ENCODE data around the gene BABAM2. TPM values are rescaled to one million over a fixed set of nuclear protein-coding genes. Genes with fewer than 3 reads are reported as not detected.

The BABAM2 gene
- total RNA-seq, 1 donor, result 42.0 TPM

GRCh38 chr2:28318023-28318422 is 427.5 kb downstream of the BABAM2 start:
- Histone ChIP-seq H3K36me3 (ENCODE audit: insufficient read depth, low read length) (no peaks in the 10 kb centered on the region), H3K9me3 (ENCODE audit: low read depth, low read length) (no peaks in the 10 kb centered on the region), H3K4me3 (ENCODE audit: insufficient read depth, low read length) (no peak overlapping the region), H3K4me1 (ENCODE audit: insufficient read depth, low read length) (peaks cover 16% of the 10 kb centered on the region), H4K20me1 (ENCODE audit: insufficient read depth, low read length) (no peaks in the 10 kb centered on the region), H3K4me2 (ENCODE audit: insufficient read depth, low read length) (no peak overlapping the region), H3K79me2 (ENCODE audit: insufficient read depth, low read length) (no peaks in the 10 kb centered on the region), H3K27me3 (ENCODE audit: insufficient read depth, low read length) (no peaks in the 10 kb centered on the region), H2AFZ (ENCODE audit: low read length) (no peak overlapping the region), H3K27ac (ENCODE audit: low read depth, low read length) (no peak overlapping the region)
- no peak for TF ChIP-seq CTCF (IDR thresholded peaks at IDR 0.05; ENCODE audit: extremely low read depth, low read depth, low read length)
- no peak for DNase-seq (ENCODE audit: insufficient read length, low spot score, missing footprints)

- Histone ChIP-seq H3K9me3 (ENCODE audit: low read depth, low read length) (no peaks in the 10 kb centered on the region), H3K4me3 (ENCODE audit: insufficient read depth, low read length) (no peak overlapping the region), H2AFZ (ENCODE audit: low read length) (no peak overlapping the region), H3K27me3 (ENCODE audit: insufficient read depth, low read length) (no peaks in the 10 kb centered on the region), H3K4me2 (ENCODE audit: insufficient read depth, low read length) (no peak overlapping the region), H3K4me1 (ENCODE audit: insufficient read depth, low read length) (peaks cover 16% of the 10 kb centered on the region), H3K36me3 (ENCODE audit: insufficient read depth, low read length) (no peaks in the 10 kb centered on the region), H4K20me1 (ENCODE audit: insufficient read depth, low read length) (no peaks in the 10 kb centered on the region), H3K79me2 (ENCODE audit: insufficient read depth, low read length) (no peaks in the 10 kb centered on the region), H3K27ac (ENCODE audit: low read depth, low read length) (no peak overlapping the region)
- no peak for TF ChIP-seq CTCF (IDR thresholded peaks at IDR 0.05; ENCODE audit: extremely low read depth, low read depth, low read length)
- peak; percentile 13 for DNase-seq (ENCODE audit: insufficient read length, low spot score, missing footprints)
Measured at GRCh38 chr2:28318462-28319117, 428.1 kb downstream of the BABAM2 start.

- Histone ChIP-seq H2AFZ (ENCODE audit: low read length) (no peak overlapping the region), H3K79me2 (ENCODE audit: insufficient read depth, low read length) (no peaks in the 10 kb centered on the region), H3K9me3 (ENCODE audit: low read depth, low read length) (no peaks in the 10 kb centered on the region), H3K27me3 (ENCODE audit: insufficient read depth, low read length) (no peaks in the 10 kb centered on the region), H3K4me2 (ENCODE audit: insufficient read depth, low read length) (peak overlapping the region; percentile 26), H3K4me1 (ENCODE audit: insufficient read depth, low read length) (peaks cover 16% of the 10 kb centered on the region), H3K27ac (ENCODE audit: low read depth, low read length) (peak overlapping the region; percentile 62), H3K36me3 (ENCODE audit: insufficient read depth, low read length) (no peaks in the 10 kb centered on the region), H4K20me1 (ENCODE audit: insufficient read depth, low read length) (no peaks in the 10 kb centered on the region), H3K4me3 (ENCODE audit: insufficient read depth, low read length) (no peak overlapping the region)
- DNase-seq (ENCODE audit: insufficient read length, low spot score, missing footprints), result peak; percentile 83
- TF ChIP-seq CTCF (IDR thresholded peaks at IDR 0.05; ENCODE audit: extremely low read depth, low read depth, low read length), result no peak
Measured at GRCh38 chr2:28319118-28320008, 428.8 kb downstream of the BABAM2 start.

GRCh38 chr2:28320009-28320365 is 429.5 kb downstream of the BABAM2 start:
- peak overlapping the region; percentile 26 for H3K4me2 ChIP-seq (ENCODE audit: insufficient read depth, low read length)
- peaks cover 16% of the 10 kb centered on the region for H3K4me1 ChIP-seq (ENCODE audit: insufficient read depth, low read length)
- H3K9me3 ChIP-seq (ENCODE audit: low read depth, low read length), result no peaks in the 10 kb centered on the region
- no peaks in the 10 kb centered on the region for H4K20me1 ChIP-seq (ENCODE audit: insufficient read depth, low read length)
- no peak for TF ChIP-seq CTCF (IDR thresholded peaks at IDR 0.05; ENCODE audit: extremely low read depth, low read depth, low read length)
- H3K79me2 ChIP-seq (ENCODE audit: insufficient read depth, low read length), result no peaks in the 10 kb centered on the region
- DNase-seq (ENCODE audit: insufficient read length, low spot score, missing footprints), result no peak
- H3K4me3 ChIP-seq (ENCODE audit: insufficient read depth, low read length), result no peak overlapping the region
- no peaks in the 10 kb centered on the region for H3K27me3 ChIP-seq (ENCODE audit: insufficient read depth, low read length)
- peak overlapping the region; percentile 62 for H3K27ac ChIP-seq (ENCODE audit: low read depth, low read length)
- H3K36me3 ChIP-seq (ENCODE audit: insufficient read depth, low read length), result no peaks in the 10 kb centered on the region
- H2AFZ ChIP-seq (ENCODE audit: low read length), result no peak overlapping the region

All from osteoblast (primary cell).